Colon (tissue), 2 donors: ENCODE results near the gene USP38.

Source experiments
- FAIRE-seq: peaks from 2 replicates; lab custom pipeline; 2012; peaks lifted over from hg19 to GRCh38; lab: Jason Lieb, UNC
- donor health status: control.
- donor health status: control.

The USP38 gene

DNA sequence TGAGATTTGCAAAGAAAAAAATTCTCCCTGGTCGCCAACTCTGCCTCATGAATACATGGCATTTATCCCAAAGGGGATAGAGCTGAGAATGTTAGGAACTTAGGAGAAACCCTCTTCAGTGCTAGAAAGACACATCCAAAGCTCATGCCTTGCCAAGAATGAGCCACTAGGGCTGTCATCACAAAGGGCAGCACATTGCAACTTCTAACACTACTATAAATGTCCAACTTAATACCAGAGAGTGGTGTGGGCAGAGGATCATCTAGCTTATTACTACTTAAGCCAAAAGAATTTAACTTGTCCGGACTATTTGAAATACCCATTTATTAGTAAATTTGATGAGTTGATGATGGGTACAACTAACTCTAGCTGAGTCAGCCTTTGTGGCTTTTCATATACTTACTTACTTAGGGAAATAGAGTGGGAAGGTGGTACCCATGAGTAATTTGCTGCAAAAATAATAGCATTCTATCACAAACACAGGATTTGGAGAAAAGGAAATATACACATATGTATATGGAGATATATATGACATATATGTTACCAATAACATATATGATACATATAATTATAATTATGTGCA lies 85.6 kb downstream of the USP38 start:
- FAIRE-seq: no peak
